ENCODE results near the gene NEUROD1.

GRCh38 chr2:181686576-181687185 is 6.4 kb upstream of the NEUROD1 start:
- TF ChIP-seq CTCF (IDR thresholded peaks at IDR 0.05), result no peak
- no peak for TF ChIP-seq POLR2A (IDR thresholded peaks at IDR 0.05)
- no peak for TF ChIP-seq EP300 (IDR thresholded peaks at IDR 0.05)
- no peak for TF ChIP-seq POLR2AphosphoS5 (IDR thresholded peaks at IDR 0.05)
